GM12872 (cell line): ENCODE measurements around the gene CTDSPL2.
A peak's percentile ranks its signal among the peaks of the same experiment; 100 is the strongest.

ENCODE experiments used
- TF ChIP-seq, protein P1 (sequence below): IDR thresholded peaks from 3 replicates; pipeline ENCODE4 v1.5.1; 2011; ENCODE audit warnings: low read depth, mild to moderate bottlenecking, low read length, moderate library complexity; ENCODE audit not compliant: insufficient read depth

CTDSPL2 gene

DNA sequence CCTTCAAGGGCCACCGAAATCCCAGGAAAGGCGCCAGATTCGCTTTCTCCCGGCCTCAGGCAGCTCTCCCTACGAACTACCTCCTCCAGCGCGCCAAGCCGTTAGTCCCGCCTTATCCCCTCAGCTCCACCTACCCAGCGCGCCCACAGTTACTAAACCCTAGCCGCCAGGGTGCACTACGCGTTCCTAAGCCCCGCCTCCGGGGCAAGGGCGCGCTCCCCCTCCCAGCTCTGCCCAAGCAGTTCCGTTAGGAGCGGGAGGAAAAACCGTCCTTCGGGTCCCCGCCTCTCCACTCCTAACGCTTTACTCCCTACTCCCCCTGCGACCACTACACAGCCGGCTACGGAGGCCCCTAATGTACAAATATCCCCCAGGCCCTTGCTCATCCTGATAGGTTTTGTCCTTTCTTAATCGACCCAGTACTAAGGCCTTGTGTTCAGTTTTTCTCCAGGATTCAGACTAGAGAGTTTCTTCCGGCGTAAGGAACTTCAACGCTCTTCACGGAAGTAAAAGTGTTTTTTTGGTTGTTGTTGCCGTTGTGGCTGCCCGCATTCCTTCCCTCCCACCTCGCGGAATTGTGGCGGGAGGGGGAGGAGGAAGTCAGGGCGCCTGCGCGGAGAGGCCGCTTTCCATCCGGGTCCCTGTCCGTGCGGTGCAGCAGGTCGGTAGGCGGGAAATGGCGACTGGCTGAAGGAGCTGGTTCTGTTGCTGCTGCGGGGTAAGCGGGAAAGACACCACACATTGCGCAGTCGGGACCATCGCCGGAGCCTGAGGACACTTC lies at the start of gene CTDSPL2:
CTDSPL2 (plus strand) TSS at position 655 of the 781 bp plus-strand sequence. CDS start 31,386 bp downstream, outside the sequence.
- TF ChIP-seq, protein P1, sequence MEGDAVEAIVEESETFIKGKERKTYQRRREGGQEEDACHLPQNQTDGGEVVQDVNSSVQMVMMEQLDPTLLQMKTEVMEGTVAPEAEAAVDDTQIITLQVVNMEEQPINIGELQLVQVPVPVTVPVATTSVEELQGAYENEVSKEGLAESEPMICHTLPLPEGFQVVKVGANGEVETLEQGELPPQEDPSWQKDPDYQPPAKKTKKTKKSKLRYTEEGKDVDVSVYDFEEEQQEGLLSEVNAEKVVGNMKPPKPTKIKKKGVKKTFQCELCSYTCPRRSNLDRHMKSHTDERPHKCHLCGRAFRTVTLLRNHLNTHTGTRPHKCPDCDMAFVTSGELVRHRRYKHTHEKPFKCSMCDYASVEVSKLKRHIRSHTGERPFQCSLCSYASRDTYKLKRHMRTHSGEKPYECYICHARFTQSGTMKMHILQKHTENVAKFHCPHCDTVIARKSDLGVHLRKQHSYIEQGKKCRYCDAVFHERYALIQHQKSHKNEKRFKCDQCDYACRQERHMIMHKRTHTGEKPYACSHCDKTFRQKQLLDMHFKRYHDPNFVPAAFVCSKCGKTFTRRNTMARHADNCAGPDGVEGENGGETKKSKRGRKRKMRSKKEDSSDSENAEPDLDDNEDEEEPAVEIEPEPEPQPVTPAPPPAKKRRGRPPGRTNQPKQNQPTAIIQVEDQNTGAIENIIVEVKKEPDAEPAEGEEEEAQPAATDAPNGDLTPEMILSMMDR: peak; percentile 30; the same call in 1 of the 3 replicates

DNA sequence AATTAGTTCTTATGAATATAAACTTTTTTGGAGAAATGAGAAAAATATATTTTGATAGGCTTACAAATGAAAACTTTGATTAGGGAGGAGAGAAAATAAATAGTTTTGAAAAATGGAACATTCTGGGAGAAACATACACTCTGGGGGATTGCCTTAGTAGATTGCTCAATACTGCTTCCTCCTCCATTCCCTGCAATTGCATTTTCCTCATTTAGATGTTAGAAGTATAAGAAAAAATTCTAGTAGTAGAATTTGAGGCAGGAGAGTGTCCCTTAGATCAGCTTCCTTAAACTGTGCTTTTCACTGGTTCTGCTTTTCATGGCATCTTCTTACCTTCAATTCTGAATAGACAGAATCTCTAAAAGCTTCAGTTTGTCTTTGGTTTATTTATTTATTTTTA lies 46.2 kb upstream of the CTDSPL2 start:
- TF ChIP-seq, protein P1: no peak

DNA sequence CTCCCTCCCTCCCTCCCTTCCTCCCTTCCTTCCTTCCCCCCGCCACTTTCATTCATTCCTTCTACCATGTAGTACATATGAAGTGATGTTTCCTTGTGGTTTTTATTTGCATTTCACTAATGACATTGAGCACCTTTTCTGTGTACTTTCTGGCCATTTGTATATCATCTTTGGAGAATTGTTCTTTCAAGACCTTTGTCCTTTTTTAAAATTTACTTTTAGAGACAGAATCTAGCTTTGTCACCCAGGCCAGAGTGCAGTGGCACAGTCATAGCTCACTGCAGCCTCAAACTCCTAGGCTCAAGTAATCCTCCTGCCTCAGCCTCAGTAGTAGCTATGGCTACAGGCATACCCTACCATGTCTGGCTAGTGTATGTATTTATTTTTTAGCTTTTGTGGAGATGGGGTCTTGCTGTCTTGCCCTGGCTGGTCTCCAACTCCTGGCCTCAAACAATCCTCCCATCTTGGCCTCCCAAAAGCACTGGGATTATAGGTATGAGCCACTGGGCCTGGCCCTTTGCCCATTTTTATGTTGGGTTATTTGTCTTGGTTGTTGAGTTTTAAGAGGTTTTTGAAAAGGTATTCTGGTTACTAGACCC lies 42.0 kb upstream of the CTDSPL2 start:
- TF ChIP-seq, protein P1: no peak

DNA sequence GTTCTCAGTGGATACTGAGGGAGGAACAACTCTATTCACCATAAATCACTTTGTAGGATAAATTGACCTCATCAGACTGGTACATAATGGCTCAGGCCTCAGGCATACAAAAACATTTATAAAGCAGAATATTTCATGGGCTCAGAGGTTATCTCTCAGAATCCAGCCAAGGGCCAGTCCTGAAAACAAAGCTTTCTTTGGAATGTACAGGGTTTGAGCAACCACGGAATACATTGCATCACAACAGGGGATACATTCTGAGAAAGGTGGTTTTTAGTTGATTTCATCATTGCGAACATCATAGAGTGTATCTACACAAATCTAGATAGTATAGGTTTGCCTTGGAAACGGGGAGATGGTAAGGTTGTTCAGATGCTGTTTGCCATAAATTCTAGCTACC lies 33.4 kb upstream of the CTDSPL2 start:
- TF ChIP-seq, protein P1: no peak

DNA sequence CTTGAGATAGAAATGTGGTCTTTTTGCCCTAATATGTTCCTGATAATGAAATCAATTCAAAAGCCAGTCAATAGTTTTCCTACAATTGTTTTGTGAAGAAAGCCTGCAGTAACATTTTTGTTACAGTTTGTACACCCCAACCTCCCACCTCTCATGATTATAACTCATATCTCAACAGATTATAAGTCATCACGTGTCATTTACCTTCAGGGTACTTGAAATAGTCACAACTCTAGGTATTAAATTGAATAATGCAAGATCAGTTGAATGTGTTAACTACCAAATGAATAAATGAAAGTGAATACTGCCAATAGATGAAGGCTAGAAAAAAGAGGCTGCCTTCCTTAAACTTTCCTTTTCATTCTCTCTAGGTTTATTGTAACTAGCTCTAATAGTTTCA lies 32.9 kb upstream of the CTDSPL2 start:
- TF ChIP-seq, protein P1: no peak

DNA sequence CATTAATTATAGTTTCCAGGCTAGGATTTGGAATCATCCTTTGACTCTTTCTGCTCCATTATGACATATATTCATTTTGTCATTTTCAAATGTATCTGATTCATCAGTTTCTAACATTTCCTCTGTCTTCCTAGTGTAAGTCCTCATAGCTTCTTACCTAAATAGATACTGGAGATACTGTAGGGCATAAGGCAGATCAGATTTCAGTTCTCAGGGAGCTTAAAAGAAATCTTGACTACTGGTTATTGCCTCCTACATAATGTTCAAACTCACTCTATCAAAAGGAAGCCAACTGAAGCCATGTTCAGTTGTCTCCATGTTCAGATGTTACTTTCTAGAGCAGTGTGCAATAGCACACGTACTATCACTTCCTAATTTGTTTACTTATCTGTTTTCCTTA lies 29.6 kb upstream of the CTDSPL2 start:
- TF ChIP-seq, protein P1: no peak

DNA sequence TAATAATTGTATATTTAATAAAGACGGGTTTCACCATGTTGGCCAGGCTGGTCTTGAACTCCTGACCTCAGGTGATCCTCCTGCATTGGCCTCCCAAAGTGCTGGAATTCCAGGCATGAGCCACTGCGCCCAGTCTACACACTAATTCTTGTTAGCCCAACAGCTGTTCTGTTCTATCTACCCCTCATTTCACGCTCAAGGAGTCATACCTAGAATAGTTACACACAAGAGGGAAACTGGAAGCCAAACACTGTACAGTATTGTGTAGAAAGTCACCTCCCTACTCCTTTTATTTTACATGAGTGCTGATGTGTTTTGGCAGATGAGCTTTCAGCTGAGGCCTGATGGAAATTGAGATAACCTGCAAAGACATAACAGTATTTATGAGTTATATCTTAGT lies 13.4 kb upstream of the CTDSPL2 start:
- TF ChIP-seq, protein P1: no peak
